GM18909 (cell line): ENCODE data around the gene RERE.
"Not testable (repeated sequence)": the region's sequence is repeated elsewhere in the genome, so short reads cannot be mapped to it uniquely, and the experiment has no call there.

Source experiments
- ATAC-seq: cut with Tn5 transposase; IDR thresholded peaks from one replicate; pipeline ENCODE4 v1.9.1; 2021; ENCODE audit warnings: mild to moderate bottlenecking; ENCODE audit not compliant: unreplicated experiment, poor library complexity

Gene RERE

DNA sequence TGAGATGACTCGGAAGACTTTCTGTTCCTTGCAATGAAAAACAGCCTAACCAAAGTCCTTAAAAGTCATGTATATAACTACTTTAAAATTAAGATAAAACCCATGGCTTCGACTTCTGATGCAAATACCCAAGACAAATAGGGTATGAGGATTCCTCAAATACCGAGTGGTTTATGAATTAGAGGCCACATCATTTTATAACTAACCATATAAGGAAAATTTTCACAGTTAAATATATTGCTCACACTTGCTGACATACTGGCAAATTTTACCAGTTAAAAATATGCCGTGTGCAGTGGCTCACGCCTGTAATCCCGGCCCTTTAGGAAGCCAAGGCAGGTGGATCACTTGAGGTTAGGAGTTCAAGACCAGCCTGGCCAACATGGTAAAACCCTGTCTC is 5.4 kb downstream of the RERE start:
- no peak for ATAC-seq

DNA sequence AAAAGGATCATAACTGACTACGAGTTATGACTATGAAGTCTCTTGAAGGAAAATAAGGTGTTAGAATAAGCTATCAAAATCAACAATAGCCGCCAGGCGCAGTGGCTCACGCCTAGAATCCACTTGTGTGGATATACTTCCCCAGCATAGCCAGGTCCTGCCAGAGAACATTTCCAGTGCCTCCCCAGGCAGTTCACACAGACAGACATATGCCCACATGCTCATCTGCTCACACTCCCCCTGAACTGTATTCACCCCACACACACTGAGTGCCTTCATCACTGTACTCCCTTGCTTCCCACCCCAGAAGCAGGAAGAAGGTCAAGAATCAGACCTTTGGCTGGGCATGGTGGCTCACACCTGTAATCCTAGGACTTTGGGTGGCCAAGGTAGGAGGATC is 6.5 kb downstream of the RERE start:
- no peak for ATAC-seq

DNA sequence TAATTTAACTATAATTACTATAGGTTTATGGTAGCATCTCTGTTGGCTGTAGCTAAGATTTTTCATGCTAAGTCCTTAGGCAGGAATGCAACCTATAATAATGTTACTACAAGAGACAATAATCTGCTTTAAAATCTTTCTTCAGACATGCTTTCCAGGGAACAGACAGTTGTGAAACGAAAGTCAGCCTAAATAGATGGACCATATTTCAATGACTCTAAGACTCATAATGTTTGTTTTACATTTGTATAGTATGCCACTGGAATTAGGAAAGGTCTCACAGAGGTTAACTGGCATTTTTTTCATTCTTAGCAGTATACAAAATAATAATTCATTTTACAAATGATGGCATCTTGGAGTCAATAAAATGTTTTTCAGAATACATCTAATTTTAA is 8.1 kb downstream of the RERE start:
- no peak for ATAC-seq

DNA sequence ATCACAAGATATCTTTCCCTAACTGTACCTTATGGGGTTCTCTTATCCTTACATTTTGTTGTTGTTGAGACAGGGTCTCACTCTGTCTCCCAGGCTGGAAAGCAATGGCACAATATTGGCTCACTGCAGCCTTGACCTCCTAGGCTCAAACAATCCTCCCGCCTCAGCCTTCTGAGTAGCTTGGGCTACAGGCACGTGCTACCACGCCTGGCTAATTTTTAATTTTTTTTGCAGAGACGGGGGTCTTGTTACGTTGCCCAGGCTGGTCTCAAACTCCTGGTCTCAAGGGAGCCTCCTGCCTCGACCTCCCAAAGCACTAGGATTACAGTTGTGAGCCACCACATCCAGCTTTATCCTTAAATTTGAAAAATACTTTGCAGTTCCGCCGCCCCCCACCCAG is 10.4 kb downstream of the RERE start:
- ATAC-seq, result no peak

DNA sequence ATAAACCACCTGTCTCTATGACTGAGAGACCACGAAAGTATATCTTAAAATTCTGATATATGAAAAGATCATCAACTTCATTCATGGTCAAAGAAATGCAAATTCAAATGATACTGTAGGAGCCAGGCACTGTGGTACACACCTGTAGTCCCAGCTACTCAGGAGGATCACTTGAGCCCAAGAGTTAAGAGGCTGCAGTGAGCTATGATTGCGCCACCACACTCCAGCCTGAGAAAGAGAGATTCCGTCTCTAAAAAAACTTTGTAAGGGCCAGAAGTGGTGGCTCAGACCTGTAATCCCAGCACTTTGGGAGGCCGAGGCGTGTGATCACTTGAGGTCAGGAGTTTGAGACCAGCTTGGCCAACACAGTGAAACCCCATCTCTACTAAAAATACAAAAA is 17.0 kb downstream of the RERE start:
- no peak for ATAC-seq

DNA sequence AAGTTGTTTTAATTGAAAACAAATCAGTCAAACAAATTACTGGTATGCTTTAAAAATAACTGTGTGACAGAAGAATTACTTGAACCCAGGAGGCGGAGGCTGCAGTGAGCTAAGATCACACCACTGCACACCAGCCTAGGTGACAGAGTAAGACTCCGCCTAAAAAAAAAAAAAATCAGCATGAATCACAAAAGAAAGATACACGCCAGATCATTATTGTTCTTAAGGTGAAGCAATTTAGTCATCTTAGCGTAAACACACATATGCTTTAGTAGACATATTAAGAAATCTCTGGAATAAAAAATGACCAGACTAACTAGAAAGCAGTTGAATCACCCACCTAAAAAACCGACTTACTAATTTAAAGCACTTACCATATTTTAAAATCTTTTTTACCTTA is 20.2 kb downstream of the RERE start:
- ATAC-seq, result no peak

DNA sequence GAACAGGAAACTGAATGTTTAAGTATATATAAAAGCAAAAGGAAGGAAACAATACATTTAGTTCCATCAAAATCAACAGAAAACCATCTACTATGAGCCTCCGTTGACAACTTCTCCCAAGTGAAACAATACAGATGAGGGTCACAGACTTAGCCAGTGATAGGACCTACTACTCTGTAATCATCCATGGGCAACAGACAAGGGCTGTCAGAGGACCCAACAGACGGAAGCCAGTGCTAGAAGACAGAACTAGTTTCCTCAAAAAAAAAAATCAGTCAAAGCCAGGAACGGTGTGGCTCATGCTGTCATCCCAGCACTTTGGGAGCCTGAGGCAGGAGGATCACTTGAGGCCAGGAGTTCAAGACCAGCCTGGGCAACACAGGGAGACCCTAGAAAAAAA is 20.6 kb downstream of the RERE start:
- ATAC-seq, result no peak

DNA sequence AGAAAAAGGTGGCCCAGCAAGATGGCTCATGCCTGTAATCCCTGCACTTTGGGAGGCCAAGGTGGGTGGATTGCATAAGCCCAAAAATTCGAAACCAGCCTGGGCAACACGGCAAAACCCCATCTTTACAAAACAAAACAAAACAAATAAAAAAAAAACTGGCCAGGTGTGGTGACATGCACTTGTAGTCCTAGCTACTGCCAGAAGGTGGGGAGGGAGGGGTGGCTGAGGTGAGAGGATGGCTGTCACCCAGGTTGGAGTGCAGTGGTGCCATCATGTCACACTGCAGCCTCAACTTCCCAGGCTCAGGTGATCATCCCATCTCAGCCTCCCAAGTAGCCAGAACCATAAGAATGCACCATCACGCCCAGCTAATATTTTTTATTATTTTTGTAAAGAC is 22.8 kb downstream of the RERE start:
- ATAC-seq, result no peak

DNA sequence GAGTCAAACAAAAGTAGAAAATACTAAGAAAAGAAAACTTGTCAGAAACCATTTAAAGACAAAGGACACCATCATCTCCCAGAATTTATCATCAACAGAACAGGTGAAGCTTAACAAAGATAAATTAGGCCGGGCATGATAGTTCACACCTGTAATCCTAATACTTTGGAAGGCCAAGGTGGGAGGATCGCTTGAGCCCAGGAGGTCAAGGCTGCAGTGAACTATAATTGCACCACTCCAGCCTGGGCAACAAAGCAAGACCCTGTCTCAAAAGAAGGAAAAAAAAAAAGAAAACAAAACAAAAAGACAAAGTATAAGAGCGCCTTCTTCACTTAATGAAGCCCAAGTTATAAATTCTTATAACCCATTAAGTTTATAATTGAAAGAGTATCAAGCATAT is 25.6 kb downstream of the RERE start:
- no peak for ATAC-seq

DNA sequence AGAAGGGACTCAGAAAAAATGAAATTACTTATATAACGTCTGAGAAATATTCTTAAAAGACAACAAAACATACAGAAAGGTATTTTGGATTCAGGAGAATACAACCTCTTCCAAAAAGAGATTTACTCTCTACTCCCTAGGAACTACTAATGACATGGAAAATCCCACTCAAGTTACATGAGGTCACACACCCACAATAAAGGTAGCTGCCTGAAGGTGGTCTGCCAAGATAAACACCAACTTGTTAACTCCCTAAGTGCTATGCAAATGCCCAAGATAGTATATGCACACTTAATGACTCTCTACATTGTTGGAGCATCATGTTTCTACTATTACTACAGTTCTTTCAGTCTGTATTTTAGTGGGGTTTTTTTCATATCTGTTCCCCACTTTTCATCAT is 26.5 kb downstream of the RERE start:
- no peak for ATAC-seq

DNA sequence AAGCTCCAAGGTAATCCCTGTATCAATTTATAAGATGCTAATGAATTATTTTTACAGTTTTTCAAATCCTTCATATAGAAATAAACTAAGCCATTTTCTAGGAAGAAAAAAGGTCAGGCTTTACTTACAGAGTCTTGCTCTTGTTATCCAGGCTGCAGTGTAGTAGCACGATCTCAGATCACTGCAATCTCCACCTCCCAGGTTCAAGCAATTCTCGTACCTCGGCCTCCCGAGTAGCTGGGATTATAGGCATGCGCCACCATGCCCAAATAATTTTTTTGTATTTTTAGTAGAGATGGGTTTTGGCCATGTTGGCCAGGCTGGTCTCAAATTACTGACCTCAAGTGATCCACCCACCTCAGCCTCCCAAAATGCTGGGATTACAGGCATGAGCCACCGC is 27.0 kb downstream of the RERE start:
- ATAC-seq, result no peak

DNA sequence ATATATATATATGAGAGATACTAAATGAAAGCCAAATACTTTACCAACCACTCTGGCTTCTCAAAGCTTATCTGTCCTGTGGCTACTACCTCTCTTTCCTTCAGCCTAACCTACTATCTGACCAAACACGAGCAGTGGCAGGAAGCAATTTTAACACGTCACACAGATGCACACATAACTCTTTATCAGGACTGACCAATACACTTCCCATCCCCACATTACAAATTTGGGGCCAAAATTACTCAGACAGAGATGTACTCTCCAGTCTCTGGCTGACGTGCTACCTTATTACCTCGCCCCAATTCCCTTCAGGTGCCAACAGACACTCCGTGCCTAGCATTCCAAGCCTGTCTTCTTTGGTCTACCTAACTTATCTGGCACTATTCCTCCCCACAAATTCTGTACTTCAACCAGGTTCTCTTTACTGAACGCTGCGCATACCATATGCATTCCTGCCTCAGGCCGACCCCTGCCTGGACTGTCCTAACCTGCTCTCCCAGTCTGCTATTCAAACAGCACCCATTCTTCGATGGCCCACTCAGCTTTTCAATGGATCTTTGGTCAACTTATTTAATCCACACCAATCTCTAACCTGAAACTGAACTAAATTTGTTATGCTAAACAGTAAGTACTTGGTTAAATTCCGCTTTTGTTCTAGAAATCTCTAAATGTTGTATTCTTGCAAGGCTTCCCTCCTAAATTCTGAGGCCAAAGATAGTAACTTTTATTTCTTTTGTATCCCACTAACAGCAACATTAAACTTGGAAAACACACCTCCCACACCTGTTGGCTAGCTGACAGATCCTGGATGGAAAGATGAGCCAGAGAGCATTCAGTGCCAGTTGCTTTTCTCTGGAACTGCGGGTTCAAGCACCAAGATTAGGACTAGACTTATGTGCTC is 27.9 kb downstream of the RERE start:
- ATAC-seq, result no peak

DNA sequence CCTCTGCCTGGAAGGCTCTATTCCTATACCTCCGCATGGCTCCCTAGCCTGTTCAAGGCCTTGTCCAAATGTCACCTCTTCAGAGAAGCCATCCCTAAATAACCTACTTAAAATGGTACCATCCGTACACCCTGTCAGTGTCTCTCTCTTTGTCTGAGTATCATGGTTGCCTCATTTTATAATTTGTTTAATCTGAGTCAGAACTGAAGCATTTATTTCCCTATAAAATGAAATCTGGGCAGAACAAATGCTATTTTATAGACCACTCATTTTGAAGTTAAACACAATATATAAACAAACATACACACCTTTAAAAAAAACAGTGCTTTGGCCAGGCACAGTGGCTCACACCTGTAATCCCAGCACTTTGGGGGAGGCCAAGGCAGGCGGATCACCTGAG is 30.2 kb downstream of the RERE start:
- ATAC-seq, result no peak

DNA sequence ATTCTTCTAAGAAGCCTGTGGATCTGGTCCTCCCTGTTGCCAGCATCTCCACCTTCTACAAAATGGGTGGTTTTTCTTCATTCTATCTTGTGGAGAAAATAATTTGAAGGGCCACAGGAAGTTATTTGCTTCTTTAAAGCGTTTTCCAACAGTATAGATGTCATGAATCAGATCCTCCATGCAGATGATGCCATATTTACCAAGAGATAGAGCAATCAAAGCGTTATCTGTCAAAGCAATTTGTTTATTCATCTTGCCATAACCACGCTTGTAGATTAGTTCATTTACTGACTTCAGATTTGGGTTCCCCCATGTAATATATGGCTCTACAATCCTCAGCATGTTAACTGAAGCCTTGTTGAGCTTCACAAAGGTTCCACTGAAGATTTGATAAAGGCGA is 31.2 kb downstream of the RERE start:
- not testable (repeated sequence) for ATAC-seq

DNA sequence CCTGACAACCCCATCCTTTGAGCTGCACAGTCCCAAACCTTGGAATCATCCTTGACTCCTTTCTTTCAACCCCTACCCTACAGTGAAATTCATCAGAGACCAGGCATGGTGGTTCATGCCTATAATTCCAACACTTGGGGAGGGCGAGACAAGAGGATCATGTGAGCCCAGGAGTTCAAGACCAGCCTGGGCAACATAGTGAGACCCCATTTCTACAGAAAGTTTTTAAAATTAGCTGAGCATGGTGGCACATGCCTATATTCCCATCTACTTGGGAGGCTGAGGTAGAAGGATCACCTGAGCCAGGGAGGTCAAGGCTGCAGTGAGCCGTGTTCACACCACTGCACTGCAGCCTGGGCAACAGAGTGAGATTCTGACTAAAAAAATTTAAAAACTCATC is 34.5 kb downstream of the RERE start:
- no peak for ATAC-seq

DNA sequence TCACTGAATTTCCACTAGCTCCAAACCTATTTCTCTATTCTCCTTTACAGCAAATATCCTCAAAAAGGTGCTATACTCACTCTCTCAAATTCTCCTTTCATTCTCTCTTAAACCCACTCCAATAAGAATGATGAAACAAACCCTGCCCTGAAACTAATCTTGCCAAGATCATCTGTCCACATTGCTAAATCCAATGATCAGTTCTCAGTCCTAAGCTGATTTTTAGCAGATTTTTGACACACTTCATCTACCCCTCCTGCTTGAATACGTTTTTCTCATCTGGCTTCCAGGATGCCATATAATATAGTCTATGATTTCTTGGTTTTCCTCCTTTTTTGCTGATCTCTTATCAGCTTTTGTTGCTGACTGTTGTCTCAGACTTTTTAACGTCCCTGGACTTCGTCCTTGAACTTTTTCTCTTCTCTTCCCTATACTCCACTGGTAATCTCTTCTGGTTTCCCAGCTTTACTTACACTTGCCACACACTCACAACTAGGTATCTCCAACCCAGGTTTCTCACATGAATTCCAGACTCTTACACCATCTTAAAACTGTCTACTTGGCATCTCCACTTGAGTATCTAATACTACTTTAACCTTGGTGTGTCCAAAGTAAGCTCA is 35.3 kb downstream of the RERE start:
- ATAC-seq, result no peak

DNA sequence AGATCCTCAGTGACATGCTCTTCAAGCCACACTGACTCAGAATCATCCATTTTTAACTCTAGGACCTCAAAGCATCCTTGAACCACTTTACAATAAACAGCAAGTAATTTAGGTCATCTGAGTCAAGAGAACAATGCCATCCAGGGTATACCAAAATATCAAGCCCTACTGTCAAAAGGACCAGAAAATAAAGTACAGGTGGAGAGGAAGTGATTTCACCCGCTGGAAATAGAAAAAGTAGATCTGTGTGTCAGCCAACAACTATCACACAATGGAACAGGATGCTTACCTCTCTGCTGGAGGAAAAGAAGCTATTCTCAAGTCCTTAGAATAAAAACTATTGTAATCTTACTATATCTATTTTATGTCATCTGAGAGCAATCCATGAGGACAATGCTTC is 37.0 kb downstream of the RERE start:
- no peak for ATAC-seq

DNA sequence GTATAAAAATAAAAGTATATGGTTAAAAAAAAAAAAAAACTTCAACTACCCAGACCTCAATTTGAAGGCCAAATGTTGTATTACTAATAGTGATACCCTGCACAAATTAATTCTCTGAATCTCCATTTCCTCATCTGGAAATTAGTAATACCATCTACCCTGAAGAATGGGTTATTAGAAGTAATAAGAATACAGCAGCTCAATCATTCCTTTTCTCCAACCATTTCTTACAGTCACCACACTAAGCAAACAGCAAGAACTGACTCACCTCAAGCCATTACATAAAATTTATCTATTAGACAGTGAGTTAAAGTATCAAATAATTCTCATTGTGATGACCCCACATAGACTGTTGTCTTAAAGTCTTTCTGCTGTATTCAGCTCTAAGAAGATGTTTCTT is 39.6 kb downstream of the RERE start:
- ATAC-seq, result no peak

DNA sequence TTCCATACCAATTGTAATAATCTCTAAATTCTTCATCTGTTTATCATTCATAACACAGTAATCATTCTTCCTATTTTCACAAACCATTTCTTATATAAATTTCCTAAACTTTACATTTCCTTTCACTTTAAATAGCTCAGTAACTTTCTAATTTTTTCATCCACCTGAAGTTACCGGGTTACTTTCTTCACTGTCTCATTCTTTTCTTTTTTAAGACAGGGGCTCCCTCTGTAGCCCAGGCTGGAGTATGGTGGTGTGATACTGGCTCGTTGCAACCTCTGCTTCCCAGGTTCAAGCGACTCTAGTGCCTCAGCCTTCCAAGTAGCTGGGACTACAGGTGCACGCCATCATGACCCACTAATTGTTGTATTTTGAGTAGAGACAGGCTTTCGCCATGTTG is 41.3 kb downstream of the RERE start:
- no peak for ATAC-seq

DNA sequence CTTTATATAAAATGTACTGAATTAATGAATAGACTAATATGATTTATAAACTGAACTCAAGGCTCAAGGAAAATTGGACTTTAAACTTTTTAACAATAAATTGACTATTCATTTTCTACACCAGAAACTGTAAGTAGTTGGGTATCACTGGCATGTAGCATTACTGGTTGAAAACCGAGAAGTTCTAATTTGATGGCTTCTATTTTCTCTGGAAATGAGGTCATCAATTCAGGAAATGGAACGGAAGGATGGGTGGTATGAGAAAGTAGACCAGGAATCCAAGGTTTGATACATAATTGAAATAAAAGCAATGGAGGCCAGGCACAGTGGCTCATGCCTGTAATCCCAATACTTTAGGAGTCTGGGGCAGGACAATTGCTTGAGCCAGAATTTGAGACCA is 50.4 kb downstream of the RERE start:
- ATAC-seq, result no peak

DNA sequence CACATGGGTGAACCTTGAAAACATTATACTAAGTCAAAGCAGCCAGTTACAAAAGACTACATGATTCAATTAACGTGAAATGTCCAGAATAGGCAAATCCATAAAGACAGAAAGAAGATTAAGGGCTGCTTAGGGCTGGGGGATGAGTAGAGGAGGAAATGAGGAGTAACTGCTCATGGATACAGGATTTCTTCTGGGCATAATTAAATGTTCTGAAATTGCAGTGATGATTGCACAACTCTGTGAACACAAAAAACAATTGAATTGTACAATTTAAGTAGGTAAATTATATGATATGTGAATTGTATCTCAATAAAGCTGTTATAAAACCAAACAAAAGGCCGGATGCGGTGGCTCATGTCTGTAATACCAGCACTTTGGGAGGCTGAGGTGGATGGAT is 52.2 kb downstream of the RERE start:
- ATAC-seq, result no peak

DNA sequence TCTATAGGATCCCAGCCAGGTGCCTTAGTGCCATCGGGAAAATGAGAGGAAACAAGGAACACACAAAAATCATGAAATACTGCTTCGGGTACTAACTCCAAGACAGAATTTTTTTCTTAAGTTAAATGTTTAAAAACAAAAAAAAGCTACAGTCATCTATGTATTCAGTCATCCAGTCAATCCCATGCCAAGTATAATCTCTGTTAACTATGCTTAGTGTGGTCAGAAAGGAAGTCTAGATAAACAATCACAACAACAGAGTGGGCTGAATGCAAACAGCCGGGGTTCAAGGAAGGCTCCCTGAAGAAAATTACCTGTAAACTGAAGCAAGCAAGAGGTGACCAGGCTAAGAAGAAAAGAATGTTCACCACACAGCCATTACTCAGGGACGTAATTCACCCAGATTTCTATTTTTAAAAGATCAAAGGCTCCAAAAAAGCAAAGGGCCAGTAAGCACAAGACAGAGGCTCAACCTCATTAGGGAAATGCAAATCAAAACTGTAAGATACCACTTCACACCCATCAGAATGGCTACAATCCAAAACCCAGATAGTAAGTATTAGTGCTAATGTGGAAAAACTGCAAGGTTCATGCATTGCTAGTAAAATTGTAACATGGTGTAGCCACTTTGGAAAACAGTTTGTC is 53.0 kb downstream of the RERE start:
- no peak for ATAC-seq
